Neutrophil (primary cell): ENCODE data around the gene WDR55.
"Not testable (repeated sequence)": the region's sequence is repeated elsewhere in the genome, so short reads cannot be mapped to it uniquely, and the experiment has no call there.

ENCODE experiments used
- H3K27ac ChIP-seq: fragments of 200-600 bp; sonication (generic); 2 replicates; pipeline ENCODE4 v1.5.1; 2016; ENCODE audit warnings: mild to moderate bottlenecking, moderate library complexity
- H3K27me3 ChIP-seq: fragments of 200-600 bp; sonication (generic); 2 replicates; pipeline ENCODE4 v1.6.0; 2016; ENCODE audit warnings: mild to moderate bottlenecking
- H3K36me3 ChIP-seq: fragments of 200-600 bp; sonication (generic); 2 replicates; pipeline ENCODE4 v1.5.1; 2017
- H3K4me1 ChIP-seq, 2 experiments: fragments of 200-600 bp in 1 of 2; sonication (generic) in 1 of 2; 1 replicate in 1 of 2; 2 replicates in 1 of 2; pipeline versions ENCODE4 v1.5.1 to v1.6.1; 2013 to 2016; ENCODE audit warnings: low read depth in 1 of 2, low read length in 1 of 2, mild to moderate bottlenecking in 1 of 2, moderate library complexity in 1 of 2; ENCODE audit not compliant: control insufficient read depth in 1 of 2, insufficient read depth in 1 of 2
- H3K4me3 ChIP-seq, 2 experiments: fragments of 200-600 bp in 1 of 2; sonication (generic) in 1 of 2; 1 replicate in 1 of 2; 2 replicates in 1 of 2; pipeline ENCODE4 v1.5.1; 2013 to 2016; ENCODE audit warnings: low read depth in 1 of 2, low read length in 1 of 2, mild to moderate bottlenecking in 1 of 2, moderate library complexity in 1 of 2
- H3K9me3 ChIP-seq: fragments of 200-600 bp; sonication (generic); 2 replicates; pipeline ENCODE4 v1.5.1; 2016
- CTCF ChIP-seq: fragments of 200-600 bp; sonication (generic); IDR thresholded peaks from 2 replicates; pipeline ENCODE4 v1.5.1; 2016; ENCODE audit warnings: antibody characterized with exemption

The WDR55 gene

GRCh38 chr5:140664030-140664358, 710 bp upstream of the WDR55 start:
- peaks cover 26 to 27% of the 10 kb centered on the region in 2 experiments for H3K4me1 ChIP-seq
- TF ChIP-seq CTCF, result no peak
- peak overlapping the region; percentile 92 to 97 for H3K4me3 ChIP-seq
- no peaks in the 10 kb centered on the region for H3K9me3 ChIP-seq
- peak overlapping the region; percentile 96 for H3K27ac ChIP-seq
- H3K36me3 ChIP-seq, result peaks cover 54% of the 10 kb centered on the region
- H3K27me3 ChIP-seq, result no peaks in the 10 kb centered on the region

- peaks cover 78% of the 10 kb centered on the region for H3K36me3 ChIP-seq
- H3K4me1 ChIP-seq, H3K27ac ChIP-seq, H3K9me3 ChIP-seq, H3K4me3 ChIP-seq, H3K27me3 ChIP-seq: not testable (repeated sequence)
These were observed 6.3 kb downstream of the WDR55 start for GRCh38 chr5:140671035-140671434.

- H3K4me3 ChIP-seq, result no peak overlapping the region
- H3K4me1 ChIP-seq, result no peaks in the 10 kb centered on the region
- no peak for TF ChIP-seq CTCF
- no peak overlapping the region for H3K27ac ChIP-seq
- peaks cover 84% of the 10 kb centered on the region for H3K36me3 ChIP-seq
- no peaks in the 10 kb centered on the region for H3K9me3 ChIP-seq
- no peaks in the 10 kb centered on the region for H3K27me3 ChIP-seq
These were observed 6.9 kb downstream of the WDR55 start for GRCh38 chr5:140671472-140672125.

- Histone ChIP-seq H3K4me3 (no peak overlapping the region), H3K27ac (no peak overlapping the region), H3K27me3 (no peaks in the 10 kb centered on the region), H3K9me3 (no peaks in the 10 kb centered on the region), H3K36me3 (peaks cover 94% of the 10 kb centered on the region), H3K4me1 (no peaks in the 10 kb centered on the region)
- TF ChIP-seq CTCF, result no peak
These were observed 7.9 kb downstream of the WDR55 start for GRCh38 chr5:140672455-140673186.

GRCh38 chr5:140673187-140673976, 8.7 kb downstream of the WDR55 start, which contains the start of gene DND1:
Gene DND1 (minus strand): TSS chr5:140673576. CDS start chr5:140673542, 34 bp downstream.
- Histone ChIP-seq H3K27ac (peak within 1 kb of the TSS; percentile 8), H3K36me3 (peaks cover 96% of the 10 kb centered on the region), H3K27me3 (no peaks in the 10 kb centered on the region), H3K4me1 (no peaks in the 10 kb centered on the region), H3K9me3 (no peaks in the 10 kb centered on the region), H3K4me3 (no peak within 1 kb of the TSS)
- no peak for TF ChIP-seq CTCF
